Sigmoid colon (tissue), 7 donors: Measurements from ENCODE around the gene ZFYVE9. TPM values are rescaled to one million over a fixed set of nuclear protein-coding genes. Genes with fewer than 3 reads are reported as not detected.

Experiments
- DNase-seq: peaks from one replicate; pipeline ENCODE4 v3.0.0-alpha.2; 2019
- H3K27ac ChIP-seq, 4 donors: fragments of 200-600 bp; sonication (generic); one replicate each; pipeline ENCODE4 v1.5.1; 2016 to 2019; ENCODE audit warnings: mild to moderate bottlenecking in 1 of 4
- H3K27me3 ChIP-seq, 3 donors: fragments of 200-600 bp; sonication (generic); one replicate each; pipeline ENCODE4 v1.5.1; 2019; ENCODE audit warnings: mild to moderate bottlenecking in 1 of 3
- H3K36me3 ChIP-seq, 4 donors: fragments of 200-600 bp; sonication (generic); one replicate each; pipeline ENCODE4 v1.5.1; 2016 to 2019
- H3K4me1 ChIP-seq, 4 donors: fragments of 200-600 bp; sonication (generic); one replicate each; pipeline ENCODE4 v1.5.1; 2017 to 2019
- H3K4me3 ChIP-seq, 4 donors: fragments of 200-600 bp; sonication (generic); one replicate each; pipeline ENCODE4 v1.5.1; 2017 to 2019; ENCODE audit warnings: mild to moderate bottlenecking in 2 of 4, moderate library complexity in 1 of 4
- H3K9me3 ChIP-seq, 4 donors: fragments of 200-600 bp in 3 of 4; sonication (generic) in 3 of 4; one replicate each; pipeline versions ENCODE4 v1.5.1 to v1.6.1; 2013 to 2019
- CTCF ChIP-seq, 4 experiments: fragments of 450-650 bp in 3 of 4; fragments of 200-600 bp in 1 of 4; IDR thresholded peaks; one replicate each; pipeline ENCODE4 v1.5.1; 2016 to 2019; ENCODE audit warnings: antibody characterized with exemption in 4 of 4, mild to moderate bottlenecking in 3 of 4, moderate library complexity in 2 of 4
- EP300 ChIP-seq, 4 donors: sonication (generic); formaldehyde crosslinking; IDR thresholded peaks; one replicate each; pipeline ENCODE4 v1.6.1; 2017; ENCODE audit warnings: antibody characterized with exemption in 4 of 4
- POLR2A ChIP-seq, 2 donors: fragments of 450-650 bp; IDR thresholded peaks; one replicate each; pipeline ENCODE4 v1.6.1; 2016; ENCODE audit warnings: antibody characterized with exemption in 2 of 2, mild to moderate bottlenecking in 2 of 2, moderate library complexity in 2 of 2
- POLR2AphosphoS5 ChIP-seq, 4 donors: sonication (generic); formaldehyde crosslinking; IDR thresholded peaks; one replicate each; pipeline ENCODE4 v1.6.1; 2017; ENCODE audit warnings: antibody characterized with exemption in 4 of 4
- WGBS, 2 donors: extraction: QIAGEN DNeasy Blood & Tissue Kit; methylation state at CpG; one replicate each; pipeline ENCODE4 v1.1.7; 2013; 5-methylcytosine and 5-hydroxymethylcytosine counted together
- intact Hi-C: fragments of 100-400 bp; cut with DNase I; formaldehyde crosslinking; loops from one replicate; pipeline ENCODE4 v1.15.1; 2023
- polyA plus RNA-seq, 3 donors: library from polyadenylated mRNA; stranded (reverse); fragments of 200-250 nt; gene quantifications; one replicate each; pipeline ENCODE4 v1.2.3, GENCODE V29; 2013
- total RNA-seq, 4 donors: library from RNA; depleted of rRNA; stranded (reverse); fragments of >200 nt; gene quantifications; one replicate each; pipeline ENCODE4 v1.1.0, GENCODE V29; 2016
- donor health status: healthy with polysubstance abuse.
- donor health status: Bipolar disorder and iron deficiency.
- donor health status: healthy.

Gene ZFYVE9
- total and polyA plus RNA-seq, 7 donors, result 4.7 to 36.3 (median 25.9) TPM

GRCh38 chr1:52191395-52191965, 49.6 kb downstream of the ZFYVE9 start:
- Histone ChIP-seq H3K27me3 (no peaks in the 10 kb centered on the region), H3K36me3 (no peaks in the 10 kb centered on the region), H3K4me1 (peaks cover 0 to 29% (median 10%) of the 10 kb centered on the region in 4 donors), H3K9me3 (no peaks in the 10 kb centered on the region), H3K4me3 (no peak overlapping the region), H3K27ac (no peak overlapping the region)
- DNase-seq, result no peak
- intact Hi-C loops, result no loop called here
- no peak for TF ChIP-seq POLR2AphosphoS5 (IDR thresholded peaks at IDR 0.05)
- no peak for TF ChIP-seq EP300 (IDR thresholded peaks at IDR 0.05)
- TF ChIP-seq CTCF (IDR thresholded peaks at IDR 0.05), result no peak
- TF ChIP-seq POLR2A (IDR thresholded peaks at IDR 0.05), result no peak
- WGBS, 2 donors, result 87 to 90% methylated on average over 2 of the region's 2 CpGs

DNA sequence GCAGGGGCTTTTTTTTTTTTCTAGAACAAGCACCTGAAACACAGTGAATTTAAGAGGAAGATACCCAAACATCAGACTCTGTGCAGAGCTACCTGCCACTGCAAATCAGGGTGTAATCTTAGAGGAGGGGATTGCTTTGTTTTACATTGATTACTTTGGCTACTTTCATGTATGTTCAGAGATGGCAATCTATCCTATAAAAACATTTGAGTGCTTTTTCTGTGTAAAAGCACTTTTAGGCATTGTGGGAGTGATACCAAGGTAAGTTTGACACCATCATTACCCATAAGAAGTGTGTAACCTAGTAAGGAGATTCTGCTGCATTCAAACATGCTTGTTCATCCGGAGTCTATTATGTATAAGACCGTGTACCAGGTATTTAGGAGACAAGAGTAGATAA, 50.1 kb downstream of the ZFYVE9 start:
- no peaks in the 10 kb centered on the region for H3K36me3 ChIP-seq
- 89 to 91% methylated on average over 2 of the region's 2 CpGs for WGBS, 2 donors

DNA sequence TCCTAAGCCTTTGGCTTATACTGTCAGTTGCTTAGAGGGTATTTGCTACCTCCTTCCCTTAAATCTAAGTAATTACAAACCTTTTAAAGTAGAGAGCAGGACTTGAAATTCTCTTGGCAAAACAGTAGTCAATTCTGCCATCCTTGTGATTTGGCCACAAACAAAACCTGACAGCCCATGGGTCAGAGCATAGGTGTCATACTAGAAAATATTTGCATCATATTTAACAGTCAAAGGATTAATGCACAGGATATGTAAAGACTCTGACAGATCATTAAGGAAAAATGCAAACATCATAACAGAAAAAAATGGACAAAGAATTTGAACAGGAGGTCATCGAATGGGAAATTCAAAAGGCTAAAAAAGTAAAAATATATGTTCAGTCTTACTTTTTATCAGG, 50.5 kb downstream of the ZFYVE9 start:
- TF ChIP-seq CTCF (IDR thresholded peaks at IDR 0.05) (no peak), POLR2A (IDR thresholded peaks at IDR 0.05) (no peak), EP300 (IDR thresholded peaks at IDR 0.05) (no peak), POLR2AphosphoS5 (IDR thresholded peaks at IDR 0.05) (no peak)
- DNase-seq, result no peak
- WGBS, 2 donors, result 89 to 97% methylated on average over 1 of the region's 1 CpG
- no peak overlapping the region for H3K4me3 ChIP-seq
- intact Hi-C loops, result no loop called here
- peaks cover 0 to 28% (median 10%) of the 10 kb centered on the region in 4 donors for H3K4me1 ChIP-seq
- no peaks in the 10 kb centered on the region for H3K9me3 ChIP-seq
- H3K27me3 ChIP-seq, result no peaks in the 10 kb centered on the region
- H3K36me3 ChIP-seq, result no peaks in the 10 kb centered on the region
- H3K27ac ChIP-seq, result no peak overlapping the region

More for the DNA sequence above, 50.1 kb downstream of the ZFYVE9 start:
- no peaks in the 10 kb centered on the region for H3K9me3 ChIP-seq
- no peaks in the 10 kb centered on the region for H3K27me3 ChIP-seq
- TF ChIP-seq CTCF (IDR thresholded peaks at IDR 0.05) (no peak), POLR2A (IDR thresholded peaks at IDR 0.05) (no peak), EP300 (IDR thresholded peaks at IDR 0.05) (no peak), POLR2AphosphoS5 (IDR thresholded peaks at IDR 0.05) (no peak)
- DNase-seq, result no peak
- intact Hi-C loops, result no loop called here
- peaks cover 0 to 28% (median 10%) of the 10 kb centered on the region in 4 donors for H3K4me1 ChIP-seq
- H3K4me3 ChIP-seq, result no peak overlapping the region
- no peak overlapping the region for H3K27ac ChIP-seq

DNA sequence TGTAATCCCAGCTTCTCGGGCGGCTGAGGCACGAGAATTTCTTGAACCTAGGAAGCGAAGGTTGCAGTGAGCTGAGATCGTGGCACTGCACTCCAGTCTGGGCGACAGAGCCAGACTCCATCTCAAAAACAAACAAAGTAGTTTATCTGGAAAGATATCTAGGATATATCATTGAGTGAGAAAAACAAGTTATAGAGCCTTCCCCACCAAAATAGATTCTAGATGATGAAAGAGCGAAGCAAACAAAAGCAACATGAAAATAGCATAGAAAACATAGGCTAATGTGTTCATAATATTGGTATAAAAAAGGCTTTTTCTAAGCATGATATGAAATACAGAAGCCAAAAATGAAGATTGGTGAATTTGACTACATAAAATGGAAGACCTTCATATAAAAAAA, 52.1 kb downstream of the ZFYVE9 start:
- no peaks in the 10 kb centered on the region for H3K27me3 ChIP-seq
- H3K4me1 ChIP-seq, result peaks cover 0 to 27% (median 10%) of the 10 kb centered on the region in 4 donors
- TF ChIP-seq EP300 (IDR thresholded peaks at IDR 0.05) (no peak), POLR2AphosphoS5 (IDR thresholded peaks at IDR 0.05) (no peak), POLR2A (IDR thresholded peaks at IDR 0.05) (no peak), CTCF (IDR thresholded peaks at IDR 0.05) (no peak)
- H3K27ac ChIP-seq, result no peak overlapping the region
- intact Hi-C loops, result no loop called here
- H3K36me3 ChIP-seq, result no peaks in the 10 kb centered on the region
- 80 to 87% methylated on average over 7 of the region's 7 CpGs for WGBS, 2 donors
- peaks cover 0 to 2% (median 0%) of the 10 kb centered on the region in 4 donors for H3K9me3 ChIP-seq
- no peak for DNase-seq
- no peak overlapping the region for H3K4me3 ChIP-seq

- Histone ChIP-seq H3K27ac (no peak overlapping the region), H3K36me3 (no peaks in the 10 kb centered on the region), H3K4me1 (peaks cover 0 to 16% (median 7%) of the 10 kb centered on the region in 4 donors), H3K27me3 (no peaks in the 10 kb centered on the region), H3K4me3 (no peak overlapping the region), H3K9me3 (peaks cover 0 to 3% (median under 1%) of the 10 kb centered on the region in 4 donors)
- intact Hi-C loops, result no loop called here
- WGBS, 2 donors, result 85 to 90% methylated on average over 1 of the region's 1 CpG
- TF ChIP-seq EP300 (IDR thresholded peaks at IDR 0.05) (no peak), CTCF (IDR thresholded peaks at IDR 0.05) (no peak), POLR2A (IDR thresholded peaks at IDR 0.05) (no peak), POLR2AphosphoS5 (IDR thresholded peaks at IDR 0.05) (no peak)
- DNase-seq, result no peak
Observed at GRCh38 chr1:52195161-52195560, 53.3 kb downstream of the ZFYVE9 start.
